WTC11 (cell line): ENCODE results near the gene SGF29. TPM values are rescaled to one million over a fixed set of nuclear protein-coding genes. Genes with fewer than 3 reads are reported as not detected.

ENCODE experiments used
- ATAC-seq: fragments of 200-7000 bp; cut with Tn5 transposase; 2 replicates; pipeline ENCODE4 v1.10.0; 2021; ENCODE audit warnings: mild to moderate bottlenecking, moderate library complexity
- CTCF ChIA-PET: fragments of 300-600 bp; sonication (Branson Sonifier 250); formaldehyde crosslinking; loops from one replicate; lab custom pipeline; 2021; ENCODE audit warnings: antibody characterized with exemption; lab: Charles Lee
- POLR2A ChIA-PET: fragments of 350-600 bp; sonication (Branson Sonifier 250); formaldehyde crosslinking; loops from one replicate; lab custom pipeline; 2021; ENCODE audit warnings: antibody characterized with exemption; lab: Charles Lee
- DNase-seq: peaks from one replicate; pipeline ENCODE4 v3.0.0; 2021; ENCODE audit warnings: low spot score
- H3K27ac Mint-ChIP-seq: 2 replicates; pipeline ENCODE4 v1.8.0; 2021; ENCODE audit warnings: mixed read lengths
- H3K27me3 Mint-ChIP-seq: 2 replicates; pipeline ENCODE4 v1.8.0; 2021; ENCODE audit warnings: low read depth, mild to moderate bottlenecking, moderate library complexity, mixed read lengths
- H3K36me3 Mint-ChIP-seq: 2 replicates; pipeline ENCODE4 v1.8.0; 2021; ENCODE audit warnings: mixed read lengths
- H3K4me1 Mint-ChIP-seq: 2 replicates; pipeline ENCODE4 v1.8.0; 2022; ENCODE audit warnings: mixed read lengths
- H3K4me3 Mint-ChIP-seq: 2 replicates; pipeline ENCODE4 v1.8.0; 2021; ENCODE audit warnings: mild to moderate bottlenecking, moderate library complexity, mixed read lengths
- H3K9me3 Mint-ChIP-seq: 2 replicates; pipeline ENCODE4 v1.8.0; 2021; ENCODE audit warnings: mixed read lengths
- ARID4B ChIP-seq: sonication (generic); formaldehyde crosslinking; IDR thresholded peaks from 2 replicates; pipeline ENCODE4 v1.8.0; 2023; ENCODE audit warnings: missing genetic modification reagents, mild to moderate bottlenecking, borderline replicate concordance
- CDX4 ChIP-seq: fragments of 250-450 bp; sonication (Bioruptor Pico); IDR thresholded peaks from 2 replicates; pipeline ENCODE4 v1.9.0; 2021; ENCODE audit warnings: moderate library complexity, mild to moderate bottlenecking, inconsistent platforms, borderline replicate concordance
- E2F5 ChIP-seq: sonication (generic); formaldehyde crosslinking; IDR thresholded peaks from 2 replicates; pipeline ENCODE4 v1.8.1; 2022; ENCODE audit warnings: mild to moderate bottlenecking, moderate library complexity, missing genetic modification reagents
- EMX1 ChIP-seq: fragments of 250-450 bp; sonication (Bioruptor Pico); IDR thresholded peaks from 2 replicates; pipeline ENCODE4 v1.8.0; 2021; ENCODE audit warnings: mild to moderate bottlenecking
- ERG ChIP-seq: fragments of 250-450 bp; sonication (Bioruptor Pico); IDR thresholded peaks from 2 replicates; pipeline ENCODE4 v1.8.0; 2021; ENCODE audit warnings: mild to moderate bottlenecking
- ESRRA ChIP-seq: sonication (generic); formaldehyde crosslinking; IDR thresholded peaks from 2 replicates; pipeline ENCODE4 v1.8.1; 2022; ENCODE audit warnings: mild to moderate bottlenecking, missing genetic modification reagents, borderline replicate concordance
- IRF2 ChIP-seq: sonication (generic); formaldehyde crosslinking; IDR thresholded peaks from 2 replicates; pipeline ENCODE4 v1.8.0; 2022; ENCODE audit warnings: low read depth, missing genetic modification reagents, borderline replicate concordance
- MXD4 ChIP-seq: fragments of 250-450 bp; sonication (Bioruptor Pico); IDR thresholded peaks from 2 replicates; pipeline ENCODE4 v1.8.0; 2021; ENCODE audit warnings: mild to moderate bottlenecking, moderate library complexity, borderline replicate concordance
- NFATC4 ChIP-seq: fragments of 250-450 bp; sonication (Bioruptor Pico); IDR thresholded peaks from 2 replicates; pipeline ENCODE4 v1.9.0; 2021; ENCODE audit warnings: mild to moderate bottlenecking
- RELA ChIP-seq: sonication (generic); formaldehyde crosslinking; IDR thresholded peaks from 2 replicates; pipeline ENCODE4 v1.8.1; 2022; ENCODE audit warnings: missing genetic modification reagents, mild to moderate bottlenecking, borderline replicate concordance
- TP53 ChIP-seq: sonication (generic); formaldehyde crosslinking; IDR thresholded peaks from 2 replicates; pipeline ENCODE4 v1.8.1; 2023; ENCODE audit warnings: mild to moderate bottlenecking, missing genetic modification reagents
- ZBTB21 ChIP-seq: sonication (generic); formaldehyde crosslinking; IDR thresholded peaks from 2 replicates; pipeline ENCODE4 v1.8.1; 2023; ENCODE audit warnings: mild to moderate bottlenecking, missing genetic modification reagents, borderline replicate concordance
- ZMAT4 ChIP-seq: fragments of 250-450 bp; sonication (Bioruptor Pico); IDR thresholded peaks from 2 replicates; pipeline ENCODE4 v1.9.0; 2021; ENCODE audit warnings: mild to moderate bottlenecking
- ZNF121 ChIP-seq: sonication (generic); formaldehyde crosslinking; IDR thresholded peaks from 2 replicates; pipeline ENCODE4 v1.8.0; 2023; ENCODE audit warnings: missing genetic modification reagents
- ZNF219 ChIP-seq: sonication (generic); formaldehyde crosslinking; IDR thresholded peaks from 2 replicates; pipeline ENCODE4 v1.8.0; 2023; ENCODE audit warnings: missing genetic modification reagents, mild to moderate bottlenecking, borderline replicate concordance
- ZNF263 ChIP-seq: sonication (generic); formaldehyde crosslinking; IDR thresholded peaks from 2 replicates; pipeline ENCODE4 v1.8.1; 2022; ENCODE audit warnings: low read depth, mild to moderate bottlenecking, moderate library complexity, missing genetic modification reagents
- ZNF532 ChIP-seq: fragments of 250-450 bp; sonication (Bioruptor Pico); IDR thresholded peaks from 2 replicates; pipeline ENCODE4 v1.9.0; 2021; ENCODE audit warnings: mild to moderate bottlenecking, borderline replicate concordance
- total RNA-seq: library from RNA; stranded (reverse); gene quantifications from 3 replicates; pipeline ENCODE4 v1.2.3, GENCODE V29; 2021

The SGF29 gene
- total RNA-seq, 1 experiment from 2014 or later, result 15.0 TPM

- H3K36me3 Mint-ChIP-seq, result no peaks in the 10 kb centered on the region
- H3K27me3 Mint-ChIP-seq, result no peaks in the 10 kb centered on the region
- ChIA-PET POLR2A (no interaction called here), CTCF (no interaction called here)
- ATAC-seq (no peak), DNase-seq (no peak)
- TF ChIP-seq NFATC4 (CRISPR knock-in tag), result no peak
- TF ChIP-seq ZBTB21, result no peak
- TF ChIP-seq MXD4 (CRISPR knock-in tag), result no peak
- TF ChIP-seq ERG (CRISPR knock-in tag), result no peak
- TF ChIP-seq EMX1 (CRISPR knock-in tag), result no peak
- no peaks in the 10 kb centered on the region for H3K9me3 Mint-ChIP-seq
- no peak overlapping the region for H3K4me3 Mint-ChIP-seq
- H3K4me1 Mint-ChIP-seq, result 0 out of 2 replicates have a peak, but pooled peaks cover 3% of the 10 kb centered on the region
- no peak overlapping the region for H3K27ac Mint-ChIP-seq
Observed at GRCh38 chr16:28511801-28512789, 41.6 kb upstream of the SGF29 start.

- Mint-ChIP-seq H3K4me3 (no peak overlapping the region), H3K27me3 (no peaks in the 10 kb centered on the region), H3K36me3 (no peaks in the 10 kb centered on the region), H3K9me3 (no peaks in the 10 kb centered on the region), H3K4me1 (0 out of 2 replicates have a peak, but pooled peaks cover 3% of the 10 kb centered on the region), H3K27ac (no peak overlapping the region; the same call in 1 of the 2 replicates)
- ATAC-seq (no peak), DNase-seq (no peak)
- ChIA-PET CTCF (interaction anchor here (0.6 to 1.1 kb wide), 3 partner anchors 9 to 255 kb away, joined by 3 to 4 read pairs (median 3); no protein-coding TSS in a partner anchor), POLR2A (no interaction called here)
- TF ChIP-seq CDX4 (CRISPR knock-in tag), result no peak
- no peak for TF ChIP-seq E2F5 (CRISPR knock-in tag)
- no peak for TF ChIP-seq ZMAT4
- no peak for TF ChIP-seq IRF2 (CRISPR knock-in tag)
- TF ChIP-seq ESRRA (CRISPR knock-in tag), result no peak
- no peak for TF ChIP-seq RELA (CRISPR knock-in tag)
- TF ChIP-seq TP53 (CRISPR knock-in tag), result no peak
Observed at GRCh38 chr16:28513484-28514181, 40.1 kb upstream of the SGF29 start.

- no peaks in the 10 kb centered on the region for H3K9me3 Mint-ChIP-seq
- 0 out of 2 replicates have a peak, but pooled peaks cover 3% of the 10 kb centered on the region for H3K4me1 Mint-ChIP-seq
- ATAC-seq (no peak), DNase-seq (no peak)
- no peaks in the 10 kb centered on the region for H3K27me3 Mint-ChIP-seq
- ChIA-PET CTCF (interaction anchor here (1.1 kb wide), 1 partner anchor 102 kb away, joined by 4 read pairs; no protein-coding TSS in a partner anchor), POLR2A (no interaction called here)
- H3K36me3 Mint-ChIP-seq, result no peaks in the 10 kb centered on the region
- H3K27ac Mint-ChIP-seq, result no peak overlapping the region
- H3K4me3 Mint-ChIP-seq, result no peak overlapping the region
- TF ChIP-seq ARID4B (CRISPR knock-in tag), result no peak
- no peak for TF ChIP-seq ZNF263 (CRISPR knock-in tag)
- TF ChIP-seq ZNF121, result no peak
- TF ChIP-seq ZNF219 (CRISPR knock-in tag), result no peak
- no peak for TF ChIP-seq ZNF532 (CRISPR knock-in tag)
Observed at GRCh38 chr16:28514246-28514645, 39.5 kb upstream of the SGF29 start.
